8988T (cell line): Measurements from ENCODE around the gene NECTIN3.

Experiments used
- DNase-seq: peaks from one replicate; pipeline ENCODE4 v3.0.0; 2011

Gene NECTIN3

DNA sequence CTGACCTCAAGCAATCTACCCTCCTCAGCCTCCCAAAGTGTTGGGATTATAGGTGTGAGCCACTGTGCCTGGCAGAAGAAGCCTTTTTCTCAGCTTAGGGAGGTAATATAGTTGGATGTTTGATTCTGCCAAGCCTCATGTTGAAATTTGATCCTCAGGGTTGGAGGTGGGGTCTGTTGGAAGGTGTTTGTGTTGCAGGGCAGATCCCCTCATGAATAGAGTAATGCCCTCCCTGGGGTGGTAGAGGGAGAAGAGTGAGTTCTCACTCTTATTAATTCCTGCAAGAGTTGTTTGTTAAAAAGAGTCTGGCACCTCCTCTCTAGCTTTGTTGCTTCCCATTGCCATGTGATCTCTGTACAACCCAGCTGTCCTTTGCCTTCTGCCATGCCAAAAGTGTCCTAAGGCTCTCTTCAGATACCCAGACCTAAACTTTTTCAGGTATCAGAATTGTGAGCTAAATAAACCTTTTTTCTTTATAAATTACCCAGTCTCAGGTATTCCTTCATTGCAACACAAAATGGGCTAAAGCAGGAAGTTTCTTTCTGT lies 16.4 kb downstream of the NECTIN3 start:
- DNase-seq, result no peak

- no peak for DNase-seq
These were observed 25.0 kb downstream of the NECTIN3 start for GRCh38 chr3:111096487-111097209.

GRCh38 chr3:111103807-111104206 lies 32.2 kb downstream of the NECTIN3 start:
- DNase-seq, result no peak

DNA sequence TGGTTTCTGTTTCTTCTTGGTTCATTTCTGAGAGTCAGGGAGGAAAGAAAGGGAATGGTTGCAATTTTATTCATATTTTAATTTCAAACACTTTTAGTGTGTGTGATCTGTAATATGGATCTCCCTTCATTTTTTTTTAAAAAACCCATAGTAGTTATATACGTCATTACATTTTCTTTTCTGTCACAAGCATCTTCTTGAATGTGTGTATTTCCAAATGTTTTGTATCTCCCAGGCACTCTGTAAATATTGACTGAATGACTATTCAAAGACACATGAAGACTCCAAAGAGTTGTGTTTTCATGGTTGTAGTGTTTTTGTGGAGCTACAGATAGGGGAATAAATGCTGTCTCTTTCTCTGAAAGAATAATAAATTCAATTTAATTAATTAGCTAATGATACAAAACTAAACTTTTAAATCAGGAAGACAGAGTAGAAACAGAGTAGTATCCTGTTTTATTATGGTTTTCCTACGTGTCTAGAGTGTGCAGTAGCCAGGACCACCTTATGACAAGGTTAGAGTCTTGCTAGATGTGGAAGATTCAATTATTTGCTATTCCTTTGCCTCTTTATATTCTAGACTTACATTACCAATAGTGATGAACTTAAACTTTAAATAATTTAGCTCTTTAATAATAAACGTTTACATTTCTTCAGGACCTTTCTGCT lies 35.5 kb downstream of the NECTIN3 start:
- no peak for DNase-seq

DNA sequence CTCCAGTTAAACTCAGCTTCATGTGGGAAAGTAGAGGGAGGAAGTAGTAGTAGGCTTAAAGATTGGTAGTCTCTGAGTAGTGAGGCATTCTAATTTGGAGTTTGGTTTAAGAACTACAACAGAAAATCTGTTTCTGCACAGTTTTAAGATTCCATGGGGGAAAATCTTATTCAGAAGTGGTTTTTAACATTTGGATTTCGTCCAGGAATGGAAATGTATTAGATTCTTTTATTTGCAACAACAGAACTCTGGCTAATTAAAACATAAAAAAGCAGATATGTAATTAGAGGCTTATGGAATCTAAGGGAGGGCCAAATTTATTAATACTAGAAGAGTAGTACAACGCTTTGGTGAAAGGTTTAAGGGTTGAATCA lies 36.0 kb downstream of the NECTIN3 start:
- no peak for DNase-seq

- DNase-seq, result no peak
These were observed 41.3 kb downstream of the NECTIN3 start for GRCh38 chr3:111112913-111113312.

DNA sequence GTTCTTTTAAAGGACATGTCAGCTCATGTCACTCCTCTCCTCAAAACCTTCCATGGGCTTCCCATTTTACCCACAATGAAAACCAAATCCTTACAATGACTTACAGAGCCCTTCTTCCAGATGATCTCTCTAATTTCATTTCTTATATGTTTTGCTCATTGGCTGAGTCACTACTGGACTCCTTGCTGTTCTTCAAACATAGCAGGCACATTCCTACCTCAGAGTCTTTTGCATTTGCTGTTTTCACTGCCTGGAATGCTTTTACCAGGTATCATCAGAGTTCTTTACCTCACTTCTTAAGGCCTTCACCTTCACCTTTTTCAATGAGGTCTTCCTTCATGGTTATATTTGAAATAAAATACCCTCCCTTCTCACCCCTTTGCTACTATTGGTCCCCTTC lies 57.3 kb downstream of the NECTIN3 start:
- no peak for DNase-seq

GRCh38 chr3:111130827-111131226 lies 59.2 kb downstream of the NECTIN3 start:
- DNase-seq, result no peak

DNA sequence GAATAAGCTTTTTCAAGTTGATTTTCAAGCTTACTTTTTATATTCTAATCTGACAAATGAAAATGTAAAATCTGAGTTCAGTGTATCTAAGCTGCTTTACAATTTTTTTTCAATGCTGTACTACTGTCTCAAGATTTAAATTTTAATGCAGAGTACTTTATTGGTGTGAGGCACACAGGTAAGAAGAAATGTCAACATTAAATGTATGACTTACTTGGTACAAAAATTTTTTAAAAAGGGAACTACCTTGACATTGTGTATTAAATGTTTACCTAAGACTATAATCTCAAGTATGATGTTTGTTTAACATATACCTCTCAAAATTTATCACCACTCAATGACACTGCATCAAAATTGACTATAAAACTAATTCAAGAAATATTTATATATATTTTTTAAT lies 62.7 kb downstream of the NECTIN3 start:
- no peak for DNase-seq

DNA sequence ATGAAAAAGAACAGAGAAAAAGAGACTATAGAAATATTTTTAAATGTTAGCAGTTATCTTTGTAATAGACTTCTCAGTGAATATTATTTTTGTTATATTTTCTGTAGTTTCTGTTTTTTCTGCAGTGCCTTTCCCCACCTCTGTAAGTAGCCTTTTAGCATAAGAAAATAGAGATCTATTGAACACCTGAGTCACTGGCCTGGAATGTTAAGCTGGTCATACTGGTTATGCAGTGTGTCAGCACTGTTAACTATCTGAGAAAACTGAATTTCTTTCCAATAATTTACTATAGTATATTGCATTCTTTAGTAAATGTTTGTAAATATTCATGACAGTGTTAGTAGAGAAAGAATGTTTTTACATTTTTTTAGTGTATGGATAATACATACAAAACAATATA lies 79.8 kb downstream of the NECTIN3 start:
- no peak for DNase-seq

DNA sequence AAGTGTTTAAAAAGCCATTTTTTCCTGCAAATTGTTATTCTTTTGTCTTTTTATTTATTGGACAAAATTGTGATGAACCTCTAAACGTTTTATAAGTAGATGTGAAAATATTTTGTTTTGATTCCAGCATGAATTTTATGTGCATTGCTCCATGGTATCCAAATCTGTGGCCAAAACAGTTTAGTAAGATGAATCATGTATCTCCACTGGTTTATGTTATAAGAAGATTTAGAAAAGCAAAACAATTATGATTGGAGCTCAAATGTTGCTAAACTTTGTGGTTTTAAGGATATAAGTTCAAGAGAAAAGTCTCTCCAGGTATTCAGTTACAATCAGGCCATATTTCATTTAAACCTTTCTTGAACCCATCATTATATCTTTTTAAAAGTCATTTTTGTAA lies 80.9 kb downstream of the NECTIN3 start:
- no peak for DNase-seq

DNA sequence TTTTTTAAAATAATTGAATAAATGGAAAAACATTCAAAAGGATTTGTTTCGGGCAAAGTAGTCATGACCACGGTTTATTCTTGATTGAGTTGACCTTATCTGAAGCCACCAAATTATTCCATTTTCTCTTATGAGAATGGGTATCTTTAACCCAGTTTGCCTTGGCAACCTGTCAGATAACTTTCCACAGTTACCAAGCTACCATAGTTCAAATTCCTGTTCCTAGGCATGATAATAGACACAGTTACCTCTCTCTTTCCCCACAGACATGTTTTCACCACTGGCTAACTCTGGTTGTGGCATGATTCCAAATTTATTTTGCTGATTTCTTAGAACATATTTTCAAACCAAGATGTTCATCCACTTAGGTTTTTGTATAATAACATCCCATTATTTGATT lies 84.9 kb downstream of the NECTIN3 start:
- DNase-seq, result no peak

- DNase-seq, result no peak
These were observed 87.8 kb downstream of the NECTIN3 start for GRCh38 chr3:111159391-111159790.

GRCh38 chr3:111164621-111165020 lies 93.0 kb downstream of the NECTIN3 start:
- DNase-seq, result no peak

DNA sequence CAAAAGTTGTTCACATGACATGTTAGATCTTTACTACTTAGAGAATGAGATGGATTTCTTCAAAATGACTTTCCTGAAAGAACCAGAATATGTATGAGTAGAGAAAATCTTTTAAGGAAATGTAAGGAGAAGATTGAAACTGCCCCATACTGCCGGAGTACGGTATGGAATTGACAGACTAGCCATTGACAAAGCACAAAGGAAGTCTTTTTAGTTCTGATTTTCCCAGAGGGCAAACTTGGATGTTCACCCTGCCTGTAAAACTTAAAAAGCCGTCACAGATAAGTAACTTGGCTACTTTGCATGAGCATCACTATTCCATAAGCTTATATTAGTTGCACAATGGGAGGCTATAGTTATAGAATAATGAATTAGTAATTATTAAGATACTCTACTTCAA lies 93.8 kb downstream of the NECTIN3 start:
- no peak for DNase-seq

GRCh38 chr3:111173328-111173900 lies 101.8 kb downstream of the NECTIN3 start:
- DNase-seq, result no peak

GRCh38 chr3:111173906-111174305 lies 102.3 kb downstream of the NECTIN3 start:
- DNase-seq, result no peak

- no peak for DNase-seq
These were observed 118.9 kb downstream of the NECTIN3 start for GRCh38 chr3:111190518-111190917.

- DNase-seq, result no peak
These were observed 121.9 kb downstream of the NECTIN3 start for GRCh38 chr3:111193472-111193871.

- no peak for DNase-seq
These were observed 122.4 kb downstream of the NECTIN3 start for GRCh38 chr3:111194048-111194447.

DNA sequence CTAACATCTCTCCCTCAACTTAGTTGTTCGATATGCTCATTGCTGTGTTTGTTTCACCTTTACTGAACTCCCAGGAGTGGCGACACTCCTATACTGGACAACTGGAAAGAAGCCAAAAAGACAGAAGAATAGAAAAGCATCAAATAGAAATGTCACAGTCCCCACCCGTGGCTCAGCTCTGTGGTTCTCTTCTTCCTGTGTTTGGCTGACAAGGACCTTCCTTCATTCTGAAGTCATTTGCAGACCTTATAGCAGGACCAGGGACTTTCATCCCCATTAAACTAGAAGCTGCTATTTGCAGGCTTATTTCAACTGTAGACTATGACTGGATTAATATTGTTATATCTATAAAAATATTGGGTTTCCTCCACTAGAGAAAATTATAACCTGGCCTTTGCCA lies 125.9 kb downstream of the NECTIN3 start:
- no peak for DNase-seq

DNA sequence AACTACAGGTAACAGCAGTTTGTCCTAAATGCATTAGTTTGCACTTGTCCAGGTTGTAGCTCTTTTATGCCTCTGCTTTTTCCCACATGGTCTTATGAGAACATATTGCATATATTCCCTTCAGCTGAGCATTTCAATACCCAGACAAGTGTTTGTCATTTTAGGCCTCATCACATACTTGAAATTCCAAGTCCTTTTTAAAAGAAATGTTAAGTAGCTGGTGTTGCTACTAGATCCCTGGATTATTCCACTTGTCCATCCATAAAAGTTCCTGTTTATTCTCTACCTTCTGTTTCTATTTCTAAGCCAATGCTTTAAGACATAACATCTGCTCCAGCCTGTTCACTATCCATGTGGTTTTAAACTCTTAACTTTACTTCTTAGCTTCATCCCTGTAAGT lies 128.4 kb downstream of the NECTIN3 start:
- no peak for DNase-seq

DNA sequence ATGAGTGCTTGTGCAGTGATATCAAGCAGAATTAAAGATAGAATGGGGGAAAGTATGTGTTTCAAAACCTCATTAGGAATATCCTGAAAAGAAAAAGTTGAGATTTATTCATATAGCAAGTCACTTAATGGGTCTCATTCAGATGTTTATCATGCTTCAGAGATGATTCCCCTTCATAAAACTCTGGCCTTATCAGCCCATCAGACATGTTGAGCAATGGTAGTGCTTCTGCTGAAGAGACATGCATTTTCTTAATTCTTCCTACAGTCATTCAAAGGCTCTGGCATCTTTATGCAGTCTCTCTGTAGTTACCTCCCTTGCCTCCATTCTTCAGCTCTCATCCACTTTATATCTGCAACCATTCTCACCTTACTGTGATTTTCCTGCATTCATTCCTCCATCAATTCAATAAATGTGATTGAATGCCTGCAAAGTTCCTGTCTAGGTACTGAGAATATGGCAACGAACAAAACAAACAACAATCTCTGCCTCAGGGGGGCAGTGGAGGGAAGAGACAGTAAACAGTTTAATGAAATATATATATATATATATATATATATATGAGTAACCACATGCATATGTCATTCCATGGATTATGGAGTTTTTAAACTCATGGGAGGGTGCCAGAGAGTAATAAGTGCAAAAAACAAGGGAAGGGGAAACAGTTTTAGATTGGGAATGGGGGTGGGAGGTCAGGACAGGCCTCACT lies 138.5 kb downstream of the NECTIN3 start:
- DNase-seq, result no peak
